ENCODE measurements around the gene CES1. TPM values are rescaled to one million over a fixed set of nuclear protein-coding genes. Genes with fewer than 3 reads are reported as not detected.
"Not testable (repeated sequence)": the region's sequence is repeated elsewhere in the genome, so short reads cannot be mapped to it uniquely, and the experiment has no call there.

The CES1 gene
- polyA plus RNA-seq, 1 donor from 2014 or later = 0.43 TPM

GRCh38 chr16:55782091-55782792, 50.7 kb downstream of the CES1 start:
- not testable (repeated sequence) for H3K4me3 Mint-ChIP-seq, H3K9me3 Mint-ChIP-seq, H3K4me1 Mint-ChIP-seq, H3K27ac Mint-ChIP-seq, H3K36me3 Mint-ChIP-seq
- H3K27me3 Mint-ChIP-seq = peaks cover 13% of the 10 kb centered on the region

- H3K27me3 Mint-ChIP-seq = peaks cover 13% of the 10 kb centered on the region
- H3K27ac Mint-ChIP-seq, H3K4me1 Mint-ChIP-seq, H3K4me3 Mint-ChIP-seq, H3K9me3 Mint-ChIP-seq, H3K36me3 Mint-ChIP-seq: not testable (repeated sequence)
Observed at GRCh38 chr16:55781456-55781855, 51.4 kb downstream of the CES1 start.

DNA sequence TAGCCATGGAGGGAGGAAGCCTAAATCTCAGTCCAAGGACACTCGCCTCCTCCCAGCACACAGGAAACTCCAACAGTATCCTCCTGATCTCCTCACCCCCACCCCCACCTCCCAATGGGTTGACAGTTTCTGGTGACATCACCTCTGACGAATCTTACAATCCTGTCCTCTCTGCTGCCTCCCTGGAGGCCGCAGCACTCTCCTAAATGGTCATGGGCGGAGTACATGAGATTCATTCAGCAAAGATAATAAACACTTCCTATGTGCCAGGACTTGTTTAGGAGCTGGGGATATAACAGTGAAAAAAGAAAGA, 52.8 kb downstream of the CES1 start:
- not testable (repeated sequence) for H3K9me3 Mint-ChIP-seq, H3K4me1 Mint-ChIP-seq, H3K4me3 Mint-ChIP-seq, H3K36me3 Mint-ChIP-seq, H3K27ac Mint-ChIP-seq
- H3K27me3 Mint-ChIP-seq = peaks cover 12% of the 10 kb centered on the region

GRCh38 chr16:55779402-55780094, 53.3 kb downstream of the CES1 start:
- Mint-ChIP-seq H3K27me3 (peaks cover 14% of the 10 kb centered on the region), H3K9me3 (peaks cover 3 to 5% (median 4%) of the 10 kb centered on the region in 3 donors), H3K27ac (no peak overlapping the region), H3K4me1 (no peaks in the 10 kb centered on the region), H3K4me3 (no peak overlapping the region), H3K36me3 (no peaks in the 10 kb centered on the region)

GRCh38 chr16:55778757-55779156, 54.1 kb downstream of the CES1 start:
- no peak overlapping the region for H3K4me3 Mint-ChIP-seq
- peaks cover 3 to 5% (median 4%) of the 10 kb centered on the region in 3 donors for H3K9me3 Mint-ChIP-seq
- H3K4me1 Mint-ChIP-seq = no peaks in the 10 kb centered on the region
- no peaks in the 10 kb centered on the region for H3K36me3 Mint-ChIP-seq
- peaks cover 18% of the 10 kb centered on the region for H3K27me3 Mint-ChIP-seq
- no peak overlapping the region for H3K27ac Mint-ChIP-seq

- Mint-ChIP-seq H3K27me3 (peaks cover 14% of the 10 kb centered on the region), H3K4me1 (peaks cover 0 to 1% (median 0%) of the 10 kb centered on the region in 3 donors), H3K9me3 (peaks cover 4 to 7% (median 5%) of the 10 kb centered on the region in 3 donors), H3K27ac (no peak overlapping the region), H3K36me3 (no peaks in the 10 kb centered on the region), H3K4me3 (no peak overlapping the region)
Observed at GRCh38 chr16:55775857-55776256, 57.0 kb downstream of the CES1 start.

GRCh38 chr16:55773859-55774549, 58.9 kb downstream of the CES1 start:
- H3K4me1 Mint-ChIP-seq = peaks cover 0 to 1% (median 0%) of the 10 kb centered on the region in 3 donors
- H3K36me3 Mint-ChIP-seq = no peaks in the 10 kb centered on the region
- H3K9me3 Mint-ChIP-seq = peaks cover 4 to 5% (median 5%) of the 10 kb centered on the region in 3 donors
- no peak overlapping the region for H3K27ac Mint-ChIP-seq
- no peak overlapping the region for H3K4me3 Mint-ChIP-seq
- peaks cover 13% of the 10 kb centered on the region for H3K27me3 Mint-ChIP-seq

- no peak overlapping the region for H3K4me3 Mint-ChIP-seq
- peaks cover 12% of the 10 kb centered on the region for H3K27me3 Mint-ChIP-seq
- H3K36me3 Mint-ChIP-seq = no peaks in the 10 kb centered on the region
- H3K27ac Mint-ChIP-seq = no peak overlapping the region
- H3K4me1 Mint-ChIP-seq = no peaks in the 10 kb centered on the region
- no peaks in the 10 kb centered on the region for H3K9me3 Mint-ChIP-seq
Observed at GRCh38 chr16:55765161-55765560, 67.7 kb downstream of the CES1 start.

DNA sequence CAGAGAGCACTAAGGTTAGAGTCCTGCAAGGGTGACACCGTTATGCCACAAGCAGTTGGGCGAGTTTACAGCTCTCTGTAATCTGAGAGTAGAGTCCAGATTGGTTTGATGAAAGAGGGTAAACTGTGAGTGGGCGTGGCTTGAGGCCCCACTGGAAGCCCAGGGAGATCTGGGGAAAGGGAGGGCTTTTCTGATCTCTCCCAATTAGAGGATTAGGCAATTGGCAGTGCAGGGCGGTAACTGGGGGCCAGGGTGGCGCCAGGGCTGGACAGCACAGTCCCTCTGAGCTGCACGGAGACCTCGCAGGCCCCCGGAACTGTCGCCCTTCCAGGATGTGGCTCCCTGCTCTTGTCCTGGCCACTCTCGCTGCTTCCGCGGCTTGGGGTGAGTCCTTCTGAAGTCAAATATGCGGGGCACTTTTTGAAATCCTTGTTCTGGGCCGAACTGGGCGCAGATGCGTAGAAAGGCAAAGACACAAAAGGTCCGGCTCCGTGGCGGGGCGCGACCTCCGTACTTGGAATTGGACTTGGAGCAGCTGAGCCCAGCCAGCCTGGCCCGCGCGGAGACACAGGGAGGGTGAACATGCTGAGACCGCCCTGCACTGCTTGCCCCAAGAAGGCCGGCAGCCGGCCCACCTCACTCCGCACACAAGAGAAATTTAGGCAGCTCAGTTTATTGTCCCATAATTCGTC, 72.4 kb downstream of the CES1 start:
- H3K36me3 Mint-ChIP-seq = no peaks in the 10 kb centered on the region
- peaks cover 0 to 3% (median 0%) of the 10 kb centered on the region in 3 donors for H3K9me3 Mint-ChIP-seq
- H3K27ac Mint-ChIP-seq = no peak overlapping the region
- H3K4me1 Mint-ChIP-seq = peaks cover 0 to 4% (median 0%) of the 10 kb centered on the region in 3 donors
- H3K27me3 Mint-ChIP-seq = peaks cover 11% of the 10 kb centered on the region
- no peak overlapping the region for H3K4me3 Mint-ChIP-seq

- H3K9me3 Mint-ChIP-seq, H3K27me3 Mint-ChIP-seq, H3K4me3 Mint-ChIP-seq, H3K27ac Mint-ChIP-seq, H3K36me3 Mint-ChIP-seq, H3K4me1 Mint-ChIP-seq: not testable (repeated sequence)
Observed at GRCh38 chr16:55759965-55760309, 73.0 kb downstream of the CES1 start.

GRCh38 chr16:55757595-55758527, 75.0 kb downstream of the CES1 start:
- H3K27ac Mint-ChIP-seq, H3K36me3 Mint-ChIP-seq, H3K27me3 Mint-ChIP-seq, H3K4me3 Mint-ChIP-seq: not testable (repeated sequence)
- peaks cover 1 to 11% (median 3%) of the 10 kb centered on the region in 3 donors for H3K9me3 Mint-ChIP-seq
- H3K4me1 Mint-ChIP-seq = peaks cover 0 to 13% (median 8%) of the 10 kb centered on the region in 3 donors

GRCh38 chr16:55756963-55757362, 75.9 kb downstream of the CES1 start:
- Mint-ChIP-seq H3K27me3 (peaks cover 6% of the 10 kb centered on the region), H3K4me3 (no peak overlapping the region), H3K36me3 (no peaks in the 10 kb centered on the region), H3K9me3 (peaks cover 5 to 15% (median 8%) of the 10 kb centered on the region in 3 donors), H3K27ac (no peak overlapping the region), H3K4me1 (peaks cover 0 to 15% (median 14%) of the 10 kb centered on the region in 3 donors)

DNA sequence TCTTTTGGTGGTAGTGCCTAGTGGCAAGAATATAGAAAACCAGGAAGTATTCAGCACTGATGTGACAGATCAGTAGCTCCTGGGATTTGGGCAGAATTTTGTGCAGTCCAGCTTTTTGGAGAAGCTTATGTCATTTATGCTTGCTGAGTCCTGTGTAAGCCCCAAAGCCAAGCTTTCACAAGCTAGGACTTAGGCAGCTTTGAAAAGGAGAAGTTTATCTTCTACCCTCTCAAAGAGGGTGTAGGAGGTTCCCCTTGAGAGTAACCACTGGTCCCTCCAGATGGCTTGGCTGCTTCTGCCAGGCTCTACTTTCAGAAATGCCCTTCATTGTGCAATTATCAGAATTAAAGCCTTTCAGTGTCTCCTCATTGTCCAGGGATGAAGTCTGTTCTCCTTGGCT, 78.8 kb downstream of the CES1 start:
- H3K4me3 Mint-ChIP-seq = peak overlapping the region in 1 of 4 donors; percentile 67
- H3K27ac Mint-ChIP-seq = no peak overlapping the region
- H3K36me3 Mint-ChIP-seq = no peaks in the 10 kb centered on the region
- H3K9me3 Mint-ChIP-seq = peaks cover 5 to 15% (median 9%) of the 10 kb centered on the region in 3 donors
- no peaks in the 10 kb centered on the region for H3K27me3 Mint-ChIP-seq
- peaks cover 0 to 15% (median 14%) of the 10 kb centered on the region in 3 donors for H3K4me1 Mint-ChIP-seq

- H3K27ac Mint-ChIP-seq = peak overlapping the region in 2 of 3 donors; percentile 39 to 53
- peaks cover 0 to 16% (median 14%) of the 10 kb centered on the region in 3 donors for H3K4me1 Mint-ChIP-seq
- H3K36me3 Mint-ChIP-seq, H3K27me3 Mint-ChIP-seq: not testable (repeated sequence)
- H3K9me3 Mint-ChIP-seq = peaks cover 5 to 15% (median 9%) of the 10 kb centered on the region in 3 donors
- H3K4me3 Mint-ChIP-seq = peak overlapping the region in 1 of 4 donors; percentile 75
Observed at GRCh38 chr16:55753145-55753631, 79.7 kb downstream of the CES1 start.

All from IgD-negative memory B cell (primary cell).